ENCODE measurements around the gene GNA14. TPM values are rescaled to one million over a fixed set of nuclear protein-coding genes. Genes with fewer than 3 reads are reported as not detected.

Gene GNA14
- polyA plus RNA-seq, 4 donors: 0.89 to 3.8 (median 1.7) TPM; not detected in 1

GRCh38 chr9:77679088-77679487, 31.0 kb upstream of the GNA14 start:
- 62 to 75% (median 62%) methylated on average over 2 of the region's 2 CpGs for WGBS, 3 donors
- Histone ChIP-seq H3K4me1 (ENCODE audit: control insufficient read depth in 3 of 3, insufficient read depth in 2 of 3, low read depth in 1 of 3, low read length in 2 of 3) (no peaks in the 10 kb centered on the region), H3K27ac (ENCODE audit: low read depth in 1 of 3, low read length in 2 of 3) (no peak overlapping the region), H3K4me3 (ENCODE audit: low read depth in 1 of 3, low read length in 3 of 3) (no peak overlapping the region), H3K36me3 (ENCODE audit: control insufficient read depth in 3 of 3, insufficient read depth in 2 of 3, low read depth in 1 of 3, low read length in 3 of 3) (no peaks in the 10 kb centered on the region), H3K27me3 (ENCODE audit: control insufficient read depth in 3 of 3, insufficient read depth in 3 of 3, low read length in 3 of 3) (no peaks in the 10 kb centered on the region), H3K9me3 (ENCODE audit: control insufficient read depth in 2 of 2, insufficient read depth in 1 of 2, low read depth in 1 of 2, low read length in 1 of 2) (no peaks in the 10 kb centered on the region)
- FAIRE-seq (no peak), DNase-seq (no peak)

- H3K4me3 ChIP-seq (ENCODE audit: low read depth in 1 of 3, low read length in 3 of 3): no peak overlapping the region
- 69 to 81% (median 79%) methylated on average over 7 of the region's 7 CpGs for WGBS, 3 donors
- no peak overlapping the region for H3K27ac ChIP-seq (ENCODE audit: low read depth in 1 of 3, low read length in 2 of 3)
- DNase-seq (no peak), FAIRE-seq (no peak)
- H3K27me3 ChIP-seq (ENCODE audit: control insufficient read depth in 3 of 3, insufficient read depth in 3 of 3, low read length in 3 of 3): no peaks in the 10 kb centered on the region
- no peaks in the 10 kb centered on the region for H3K9me3 ChIP-seq (ENCODE audit: control insufficient read depth in 2 of 2, insufficient read depth in 1 of 2, low read depth in 1 of 2, low read length in 1 of 2)
- no peaks in the 10 kb centered on the region for H3K4me1 ChIP-seq (ENCODE audit: control insufficient read depth in 3 of 3, insufficient read depth in 2 of 3, low read depth in 1 of 3, low read length in 2 of 3)
- no peaks in the 10 kb centered on the region for H3K36me3 ChIP-seq (ENCODE audit: control insufficient read depth in 3 of 3, insufficient read depth in 2 of 3, low read depth in 1 of 3, low read length in 3 of 3)
Observed at GRCh38 chr9:77677957-77678535, 29.9 kb upstream of the GNA14 start.

GRCh38 chr9:77677397-77677796, 29.3 kb upstream of the GNA14 start:
- no peak overlapping the region for H3K4me3 ChIP-seq (ENCODE audit: low read depth in 1 of 3, low read length in 3 of 3)
- no peak overlapping the region for H3K27ac ChIP-seq (ENCODE audit: low read depth in 1 of 3, low read length in 2 of 3)
- WGBS, 3 donors: 61 to 69% (median 66%) methylated on average over 4 of the region's 4 CpGs
- no peaks in the 10 kb centered on the region for H3K36me3 ChIP-seq (ENCODE audit: control insufficient read depth in 3 of 3, insufficient read depth in 2 of 3, low read depth in 1 of 3, low read length in 3 of 3)
- H3K27me3 ChIP-seq (ENCODE audit: control insufficient read depth in 3 of 3, insufficient read depth in 3 of 3, low read length in 3 of 3): no peaks in the 10 kb centered on the region
- no peaks in the 10 kb centered on the region for H3K4me1 ChIP-seq (ENCODE audit: control insufficient read depth in 3 of 3, insufficient read depth in 2 of 3, low read depth in 1 of 3, low read length in 2 of 3)
- no peak for FAIRE-seq
- H3K9me3 ChIP-seq (ENCODE audit: control insufficient read depth in 2 of 2, insufficient read depth in 1 of 2, low read depth in 1 of 2, low read length in 1 of 2): no peaks in the 10 kb centered on the region
- peak in 1 of 2 donors; percentile 5 for DNase-seq

- 74 to 80% (median 77%) methylated on average over 10 of the region's 10 CpGs for WGBS, 3 donors
- H3K27ac ChIP-seq (ENCODE audit: low read depth in 1 of 3, low read length in 2 of 3): no peak overlapping the region
- no peaks in the 10 kb centered on the region for H3K4me1 ChIP-seq (ENCODE audit: control insufficient read depth in 3 of 3, insufficient read depth in 2 of 3, low read depth in 1 of 3, low read length in 2 of 3)
- H3K36me3 ChIP-seq (ENCODE audit: control insufficient read depth in 3 of 3, insufficient read depth in 2 of 3, low read depth in 1 of 3, low read length in 3 of 3): no peaks in the 10 kb centered on the region
- FAIRE-seq: no peak
- H3K4me3 ChIP-seq (ENCODE audit: low read depth in 1 of 3, low read length in 3 of 3): no peak overlapping the region
- no peaks in the 10 kb centered on the region for H3K9me3 ChIP-seq (ENCODE audit: control insufficient read depth in 2 of 2, insufficient read depth in 1 of 2, low read depth in 1 of 2, low read length in 1 of 2)
- H3K27me3 ChIP-seq (ENCODE audit: control insufficient read depth in 3 of 3, insufficient read depth in 3 of 3, low read length in 3 of 3): no peaks in the 10 kb centered on the region
- no peak for DNase-seq
Observed at GRCh38 chr9:77673941-77674791, 26.0 kb upstream of the GNA14 start.

GRCh38 chr9:77672183-77672582, 24.1 kb upstream of the GNA14 start:
- Histone ChIP-seq H3K36me3 (ENCODE audit: control insufficient read depth in 3 of 3, insufficient read depth in 2 of 3, low read depth in 1 of 3, low read length in 3 of 3) (no peaks in the 10 kb centered on the region), H3K4me1 (ENCODE audit: control insufficient read depth in 3 of 3, insufficient read depth in 2 of 3, low read depth in 1 of 3, low read length in 2 of 3) (no peaks in the 10 kb centered on the region), H3K9me3 (ENCODE audit: control insufficient read depth in 2 of 2, insufficient read depth in 1 of 2, low read depth in 1 of 2, low read length in 1 of 2) (no peaks in the 10 kb centered on the region), H3K27ac (ENCODE audit: low read depth in 1 of 3, low read length in 2 of 3) (no peak overlapping the region), H3K4me3 (ENCODE audit: low read depth in 1 of 3, low read length in 3 of 3) (no peak overlapping the region), H3K27me3 (ENCODE audit: control insufficient read depth in 3 of 3, insufficient read depth in 3 of 3, low read length in 3 of 3) (no peaks in the 10 kb centered on the region)
- 62 to 68% (median 68%) methylated on average over 4 of the region's 4 CpGs for WGBS, 3 donors
- FAIRE-seq: no peak
- no peak for DNase-seq

GRCh38 chr9:77667151-77667550, 19.0 kb upstream of the GNA14 start:
- Histone ChIP-seq H3K4me1 (ENCODE audit: control insufficient read depth in 3 of 3, insufficient read depth in 2 of 3, low read depth in 1 of 3, low read length in 2 of 3) (peaks cover 0 to 6% (median 0%) of the 10 kb centered on the region in 3 donors), H3K27me3 (ENCODE audit: control insufficient read depth in 3 of 3, insufficient read depth in 3 of 3, low read length in 3 of 3) (no peaks in the 10 kb centered on the region), H3K27ac (ENCODE audit: low read depth in 1 of 3, low read length in 2 of 3) (no peak overlapping the region), H3K4me3 (ENCODE audit: low read depth in 1 of 3, low read length in 3 of 3) (no peak overlapping the region), H3K9me3 (ENCODE audit: control insufficient read depth in 2 of 2, insufficient read depth in 1 of 2, low read depth in 1 of 2, low read length in 1 of 2) (no peaks in the 10 kb centered on the region), H3K36me3 (ENCODE audit: control insufficient read depth in 3 of 3, insufficient read depth in 2 of 3, low read depth in 1 of 3, low read length in 3 of 3) (no peaks in the 10 kb centered on the region)
- FAIRE-seq (no peak), DNase-seq (no peak)
- 23 to 61% (median 41%) methylated on average over 1 of the region's 1 CpG for WGBS, 3 donors

- H3K27ac ChIP-seq (ENCODE audit: low read depth in 1 of 3, low read length in 2 of 3): no peak overlapping the region
- no peaks in the 10 kb centered on the region for H3K9me3 ChIP-seq (ENCODE audit: control insufficient read depth in 2 of 2, insufficient read depth in 1 of 2, low read depth in 1 of 2, low read length in 1 of 2)
- DNase-seq (peak; percentile 13 to 35), FAIRE-seq (no peak)
- WGBS, 3 donors: 12 to 27% (median 20%) methylated on average over 5 of the region's 5 CpGs
- H3K4me3 ChIP-seq (ENCODE audit: low read depth in 1 of 3, low read length in 3 of 3): no peak overlapping the region
- H3K36me3 ChIP-seq (ENCODE audit: control insufficient read depth in 3 of 3, insufficient read depth in 2 of 3, low read depth in 1 of 3, low read length in 3 of 3): no peaks in the 10 kb centered on the region
- peaks cover 0 to 6% (median 0%) of the 10 kb centered on the region in 3 donors for H3K4me1 ChIP-seq (ENCODE audit: control insufficient read depth in 3 of 3, insufficient read depth in 2 of 3, low read depth in 1 of 3, low read length in 2 of 3)
- no peaks in the 10 kb centered on the region for H3K27me3 ChIP-seq (ENCODE audit: control insufficient read depth in 3 of 3, insufficient read depth in 3 of 3, low read length in 3 of 3)
Observed at GRCh38 chr9:77663754-77664153, 15.6 kb upstream of the GNA14 start.

- Histone ChIP-seq H3K9me3 (ENCODE audit: control insufficient read depth in 2 of 2, insufficient read depth in 1 of 2, low read depth in 1 of 2, low read length in 1 of 2) (no peaks in the 10 kb centered on the region), H3K27ac (ENCODE audit: low read depth in 1 of 3, low read length in 2 of 3) (no peak overlapping the region), H3K4me1 (ENCODE audit: control insufficient read depth in 3 of 3, insufficient read depth in 2 of 3, low read depth in 1 of 3, low read length in 2 of 3) (peaks cover 0 to 6% (median 0%) of the 10 kb centered on the region in 3 donors), H3K36me3 (ENCODE audit: control insufficient read depth in 3 of 3, insufficient read depth in 2 of 3, low read depth in 1 of 3, low read length in 3 of 3) (no peaks in the 10 kb centered on the region), H3K4me3 (ENCODE audit: low read depth in 1 of 3, low read length in 3 of 3) (no peak overlapping the region), H3K27me3 (ENCODE audit: control insufficient read depth in 3 of 3, insufficient read depth in 3 of 3, low read length in 3 of 3) (no peaks in the 10 kb centered on the region)
- FAIRE-seq (no peak), DNase-seq (no peak)
- 86 to 92% (median 88%) methylated on average over 7 of the region's 7 CpGs for WGBS, 3 donors
Observed at GRCh38 chr9:77661566-77662085, 13.5 kb upstream of the GNA14 start.

Data from small intestine (tissue), 7 donors.